ENCODE data around the gene ABHD1. TPM values are rescaled to one million over a fixed set of nuclear protein-coding genes. Genes with fewer than 3 reads are reported as not detected.
"Not testable (repeated sequence)": the region's sequence is repeated elsewhere in the genome, so short reads cannot be mapped to it uniquely, and the experiment has no call there.

The ABHD1 gene
- total RNA-seq, 4 donors from 2014 or later: 0.92 TPM; not detected in 3

GRCh38 chr2:27108221-27108620, 15.4 kb upstream of the ABHD1 start:
- TF ChIP-seq POLR2A (IDR thresholded peaks at IDR 0.05; ENCODE audit: low read depth) (no peak), CTCF (IDR thresholded peaks at IDR 0.05) (no peak), EP300 (IDR thresholded peaks at IDR 0.05) (no peak), POLR2AphosphoS5 (IDR thresholded peaks at IDR 0.05) (no peak)
- H3K27me3 ChIP-seq: peaks cover 0 to 39% (median 0%) of the 10 kb centered on the region in 4 donors
- H3K4me1 ChIP-seq: no peaks in the 10 kb centered on the region
- no peaks in the 10 kb centered on the region for H3K36me3 ChIP-seq
- intact Hi-C loops (cut with DNase I): no loop called here
- no peak overlapping the region for H3K27ac ChIP-seq (replicated peaks in 1 of 4)
- H3K4me3 ChIP-seq: no peak overlapping the region
- WGBS: 81% methylated on average over 2 of the region's 2 CpGs
- no peak for DNase-seq (ENCODE audit: extremely low spot score)
- no peaks in the 10 kb centered on the region for H3K9me3 ChIP-seq

GRCh38 chr2:27109083-27109482, 14.5 kb upstream of the ABHD1 start:
- no peaks in the 10 kb centered on the region for H3K36me3 ChIP-seq
- no peaks in the 10 kb centered on the region for H3K9me3 ChIP-seq
- no peak for DNase-seq (ENCODE audit: extremely low spot score)
- H3K27me3 ChIP-seq: peaks cover 0 to 36% (median 0%) of the 10 kb centered on the region in 4 donors
- 92% methylated on average over 3 of the region's 3 CpGs for WGBS
- no peak overlapping the region for H3K4me3 ChIP-seq
- H3K4me1 ChIP-seq: no peaks in the 10 kb centered on the region
- intact Hi-C loops (cut with DNase I): no loop called here
- no peak overlapping the region for H3K27ac ChIP-seq (replicated peaks in 1 of 4)
- no peak for TF ChIP-seq POLR2A (IDR thresholded peaks at IDR 0.05; ENCODE audit: low read depth)
- no peak for TF ChIP-seq EP300 (IDR thresholded peaks at IDR 0.05)
- TF ChIP-seq POLR2AphosphoS5 (IDR thresholded peaks at IDR 0.05): no peak
- no peak for TF ChIP-seq CTCF (IDR thresholded peaks at IDR 0.05)

- H3K4me1 ChIP-seq; H3K27ac ChIP-seq (replicated peaks in 1 of 4); DNase-seq (ENCODE audit: extremely low spot score); H3K36me3 ChIP-seq; H3K9me3 ChIP-seq; intact Hi-C loops (cut with DNase I); H3K4me3 ChIP-seq: not testable (repeated sequence)
- WGBS: 86% methylated on average over 24 of the region's 24 CpGs
- peaks cover 0 to 20% (median 0%) of the 10 kb centered on the region in 4 donors for H3K27me3 ChIP-seq
Measured at GRCh38 chr2:27110603-27111352, 12.8 kb upstream of the ABHD1 start.

GRCh38 chr2:27111392-27112078, 12.1 kb upstream of the ABHD1 start:
- DNase-seq (ENCODE audit: extremely low spot score); intact Hi-C loops (cut with DNase I): not testable (repeated sequence)
- WGBS: 92% methylated on average over 47 of the region's 49 CpGs

GRCh38 chr2:27115519-27115918, 8.1 kb upstream of the ABHD1 start:
- WGBS: 66% methylated on average over 2 of the region's 2 CpGs
- intact Hi-C loops (cut with DNase I): no loop called here
- H3K4me3 ChIP-seq: no peak overlapping the region
- no peak overlapping the region for H3K27ac ChIP-seq (replicated peaks in 1 of 4)
- H3K36me3 ChIP-seq: no peaks in the 10 kb centered on the region
- no peak for DNase-seq (ENCODE audit: extremely low spot score)
- peaks cover 5 to 15% (median 14%) of the 10 kb centered on the region in 4 donors for H3K4me1 ChIP-seq
- H3K9me3 ChIP-seq: no peaks in the 10 kb centered on the region
- peaks cover 0 to 41% (median 13%) of the 10 kb centered on the region in 4 donors for H3K27me3 ChIP-seq
- TF ChIP-seq EP300 (IDR thresholded peaks at IDR 0.05) (no peak), POLR2A (IDR thresholded peaks at IDR 0.05; ENCODE audit: low read depth) (no peak), CTCF (IDR thresholded peaks at IDR 0.05) (no peak), POLR2AphosphoS5 (IDR thresholded peaks at IDR 0.05) (no peak)

More at GRCh38 chr2:27111392-27112078, 12.1 kb upstream of the ABHD1 start:
- H3K27ac ChIP-seq (replicated peaks in 1 of 4); H3K9me3 ChIP-seq; H3K4me3 ChIP-seq; H3K4me1 ChIP-seq; H3K36me3 ChIP-seq: not testable (repeated sequence)
- H3K27me3 ChIP-seq: peaks cover 0 to 20% (median 0%) of the 10 kb centered on the region in 4 donors
